K562 (cell line): ENCODE measurements around the gene STRADB.

ENCODE experiments used
- CEBPG ChIP-seq, 3 experiments: fragments of 200-800 bp in 1 of 3; sonication (Bioruptor generic) in 1 of 3; sonication (generic) in 1 of 3; formaldehyde crosslinking in 1 of 3; IDR thresholded peaks in 2 of 3; conservative IDR thresholded peaks in 1 of 3; 2 replicates each; pipeline versions ENCODE4 v1.6.1 to v1.8.0; 2016 to 2022; ENCODE audit warnings: missing compliant biosample characterization in 2 of 3, missing genetic modification characterization in 2 of 3, mild to moderate bottlenecking in 1 of 3, missing genetic modification reagents in 1 of 3
- E4F1 ChIP-seq: fragments of 250-450 bp; sonication (Bioruptor Pico); IDR thresholded peaks from 2 replicates; pipeline ENCODE4 v1.5.0; 2021; ENCODE audit warnings: mild to moderate bottlenecking, borderline replicate concordance
- ELF4 ChIP-seq: fragments of 450-650 bp; formaldehyde crosslinking; IDR thresholded peaks from 2 replicates; pipeline ENCODE4 v1.4.0; 2022; ENCODE audit warnings: missing genetic modification characterization
- MTA3 ChIP-seq: fragments of 450-650 bp; formaldehyde crosslinking; IDR thresholded peaks from 2 replicates; pipeline ENCODE4 v1.6.1; 2017; ENCODE audit warnings: mild to moderate bottlenecking, borderline replicate concordance
- NCOA2 ChIP-seq, 2 experiments: fragments of 450-650 bp; IDR thresholded peaks; 2 replicates each; pipeline ENCODE4 v1.6.1; 2018; ENCODE audit warnings: mild to moderate bottlenecking in 2 of 2, moderate library complexity in 1 of 2; ENCODE audit not compliant: partially characterized antibody in 2 of 2
- PHB2 ChIP-seq: fragments of 450-650 bp; IDR thresholded peaks from 2 replicates; pipeline ENCODE4 v1.6.1; 2017; ENCODE audit warnings: low read depth
- POLR2A ChIP-seq: fragments of 450-650 bp; conservative IDR thresholded peaks from 2 replicates; pipeline ENCODE4 v1.6.1; 2016
- TBP ChIP-seq: optimal IDR thresholded peaks from 2 replicates; pipeline ENCODE3; 2011; ENCODE audit warnings: low read depth, low read length, improper control_type of control experiment
- TF ChIP-seq, protein P1 (sequence below): fragments of 450-650 bp; formaldehyde crosslinking; IDR thresholded peaks from 2 replicates; pipeline ENCODE4 v1.4.0; 2020; ENCODE audit warnings: mild to moderate bottlenecking, moderate library complexity
- TF ChIP-seq, protein P2 (sequence below): fragments of 250-450 bp; sonication (Bioruptor Pico); IDR thresholded peaks from 2 replicates; pipeline ENCODE4 v1.4.0; 2020; ENCODE audit warnings: mild to moderate bottlenecking, moderate library complexity
- TF ChIP-seq, protein P3 (sequence below): sonication (generic); formaldehyde crosslinking; IDR thresholded peaks from 2 replicates; pipeline ENCODE4 v1.8.0; 2023; ENCODE audit warnings: mild to moderate bottlenecking, missing genetic modification reagents

DNA sequence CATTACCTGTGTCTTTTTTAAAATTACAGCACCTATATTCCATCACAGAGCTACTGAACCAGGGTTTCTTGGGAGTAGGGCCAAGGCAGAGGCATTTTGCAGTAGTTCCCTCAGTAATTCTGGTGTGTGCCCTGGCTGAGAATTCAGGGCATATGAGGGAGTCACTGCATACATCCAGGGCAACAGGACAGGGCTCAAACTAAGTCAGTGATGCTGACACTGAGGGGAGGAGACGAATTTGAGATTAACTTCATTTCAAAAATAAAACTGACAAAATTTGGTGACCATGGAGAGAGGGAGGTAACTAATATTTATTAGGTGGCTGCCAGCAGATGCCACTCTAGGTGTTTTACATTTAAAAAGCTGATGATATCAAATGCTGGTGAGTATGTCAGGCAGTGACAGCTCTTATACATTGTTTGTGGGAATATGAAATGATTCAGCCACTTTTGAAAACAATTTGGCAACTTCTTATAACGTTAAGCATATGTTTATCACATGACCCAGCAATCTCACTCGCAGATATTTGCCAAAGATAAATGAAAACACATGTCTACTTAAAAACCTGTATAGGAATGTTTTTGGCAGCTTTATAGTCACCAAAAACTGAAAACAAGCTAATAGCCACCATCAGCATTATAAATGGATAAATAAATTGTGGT, 20.3 kb downstream of the STRADB start:
- TF ChIP-seq MTA3 (no peak), PHB2 (no peak), POLR2A (no peak), NCOA2 (IDR thresholded peaks at IDR 0.05; ENCODE audit: partially characterized antibody in 2 of 2) (no peak), E4F1 (no peak), CEBPG (CRISPR knock-in tag; IDR thresholded peaks at IDR 0.05) (no peak), CEBPG (tag; conservative IDR thresholded peaks at IDR 0.05 in 1 of 2, IDR thresholded peaks at IDR 0.05 in 1 of 2) (no peak), ELF4 (CRISPR knock-in tag) (no peak), TBP (no peak)
- TF ChIP-seq, protein P1, sequence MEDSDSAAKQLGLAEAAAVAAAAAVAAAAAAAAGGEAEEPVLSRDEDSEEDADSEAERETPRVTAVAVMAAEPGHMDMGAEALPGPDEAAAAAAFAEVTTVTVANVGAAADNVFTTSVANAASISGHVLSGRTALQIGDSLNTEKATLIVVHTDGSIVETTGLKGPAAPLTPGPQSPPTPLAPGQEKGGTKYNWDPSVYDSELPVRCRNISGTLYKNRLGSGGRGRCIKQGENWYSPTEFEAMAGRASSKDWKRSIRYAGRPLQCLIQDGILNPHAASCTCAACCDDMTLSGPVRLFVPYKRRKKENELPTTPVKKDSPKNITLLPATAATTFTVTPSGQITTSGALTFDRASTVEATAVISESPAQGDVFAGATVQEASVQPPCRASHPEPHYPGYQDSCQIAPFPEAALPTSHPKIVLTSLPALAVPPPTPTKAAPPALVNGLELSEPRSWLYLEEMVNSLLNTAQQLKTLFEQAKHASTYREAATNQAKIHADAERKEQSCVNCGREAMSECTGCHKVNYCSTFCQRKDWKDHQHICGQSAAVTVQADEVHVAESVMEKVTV (CRISPR knock-in tag) = no peak
- TF ChIP-seq, protein P2, sequence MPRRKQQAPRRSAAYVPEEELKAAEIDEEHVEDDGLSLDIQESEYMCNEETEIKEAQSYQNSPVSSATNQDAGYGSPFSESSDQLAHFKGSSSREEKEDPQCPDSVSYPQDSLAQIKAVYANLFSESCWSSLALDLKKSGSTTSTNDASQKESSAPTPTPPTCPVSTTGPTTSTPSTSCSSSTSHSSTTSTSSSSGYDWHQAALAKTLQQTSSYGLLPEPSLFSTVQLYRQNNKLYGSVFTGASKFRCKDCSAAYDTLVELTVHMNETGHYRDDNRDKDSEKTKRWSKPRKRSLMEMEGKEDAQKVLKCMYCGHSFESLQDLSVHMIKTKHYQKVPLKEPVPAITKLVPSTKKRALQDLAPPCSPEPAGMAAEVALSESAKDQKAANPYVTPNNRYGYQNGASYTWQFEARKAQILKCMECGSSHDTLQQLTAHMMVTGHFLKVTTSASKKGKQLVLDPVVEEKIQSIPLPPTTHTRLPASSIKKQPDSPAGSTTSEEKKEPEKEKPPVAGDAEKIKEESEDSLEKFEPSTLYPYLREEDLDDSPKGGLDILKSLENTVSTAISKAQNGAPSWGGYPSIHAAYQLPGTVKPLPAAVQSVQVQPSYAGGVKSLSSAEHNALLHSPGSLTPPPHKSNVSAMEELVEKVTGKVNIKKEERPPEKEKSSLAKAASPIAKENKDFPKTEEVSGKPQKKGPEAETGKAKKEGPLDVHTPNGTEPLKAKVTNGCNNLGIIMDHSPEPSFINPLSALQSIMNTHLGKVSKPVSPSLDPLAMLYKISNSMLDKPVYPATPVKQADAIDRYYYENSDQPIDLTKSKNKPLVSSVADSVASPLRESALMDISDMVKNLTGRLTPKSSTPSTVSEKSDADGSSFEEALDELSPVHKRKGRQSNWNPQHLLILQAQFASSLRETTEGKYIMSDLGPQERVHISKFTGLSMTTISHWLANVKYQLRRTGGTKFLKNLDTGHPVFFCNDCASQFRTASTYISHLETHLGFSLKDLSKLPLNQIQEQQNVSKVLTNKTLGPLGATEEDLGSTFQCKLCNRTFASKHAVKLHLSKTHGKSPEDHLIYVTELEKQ (CRISPR knock-in tag) = no peak
- TF ChIP-seq, protein P3, sequence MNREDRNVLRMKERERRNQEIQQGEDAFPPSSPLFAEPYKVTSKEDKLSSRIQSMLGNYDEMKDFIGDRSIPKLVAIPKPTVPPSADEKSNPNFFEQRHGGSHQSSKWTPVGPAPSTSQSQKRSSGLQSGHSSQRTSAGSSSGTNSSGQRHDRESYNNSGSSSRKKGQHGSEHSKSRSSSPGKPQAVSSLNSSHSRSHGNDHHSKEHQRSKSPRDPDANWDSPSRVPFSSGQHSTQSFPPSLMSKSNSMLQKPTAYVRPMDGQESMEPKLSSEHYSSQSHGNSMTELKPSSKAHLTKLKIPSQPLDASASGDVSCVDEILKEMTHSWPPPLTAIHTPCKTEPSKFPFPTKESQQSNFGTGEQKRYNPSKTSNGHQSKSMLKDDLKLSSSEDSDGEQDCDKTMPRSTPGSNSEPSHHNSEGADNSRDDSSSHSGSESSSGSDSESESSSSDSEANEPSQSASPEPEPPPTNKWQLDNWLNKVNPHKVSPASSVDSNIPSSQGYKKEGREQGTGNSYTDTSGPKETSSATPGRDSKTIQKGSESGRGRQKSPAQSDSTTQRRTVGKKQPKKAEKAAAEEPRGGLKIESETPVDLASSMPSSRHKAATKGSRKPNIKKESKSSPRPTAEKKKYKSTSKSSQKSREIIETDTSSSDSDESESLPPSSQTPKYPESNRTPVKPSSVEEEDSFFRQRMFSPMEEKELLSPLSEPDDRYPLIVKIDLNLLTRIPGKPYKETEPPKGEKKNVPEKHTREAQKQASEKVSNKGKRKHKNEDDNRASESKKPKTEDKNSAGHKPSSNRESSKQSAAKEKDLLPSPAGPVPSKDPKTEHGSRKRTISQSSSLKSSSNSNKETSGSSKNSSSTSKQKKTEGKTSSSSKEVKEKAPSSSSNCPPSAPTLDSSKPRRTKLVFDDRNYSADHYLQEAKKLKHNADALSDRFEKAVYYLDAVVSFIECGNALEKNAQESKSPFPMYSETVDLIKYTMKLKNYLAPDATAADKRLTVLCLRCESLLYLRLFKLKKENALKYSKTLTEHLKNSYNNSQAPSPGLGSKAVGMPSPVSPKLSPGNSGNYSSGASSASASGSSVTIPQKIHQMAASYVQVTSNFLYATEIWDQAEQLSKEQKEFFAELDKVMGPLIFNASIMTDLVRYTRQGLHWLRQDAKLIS (CRISPR knock-in tag) = no peak
